SHP77 (cell line): ENCODE results near the gene CCDC138.
A peak's percentile ranks its signal among the peaks of the same experiment; 100 is the strongest.
"Not testable (repeated sequence)": the region's sequence is repeated elsewhere in the genome, so short reads cannot be mapped to it uniquely, and the experiment has no call there.

ENCODE experiments used
- DNase-seq, 2 experiments: peaks; one replicate each; lab custom pipeline; 2025; lab: John Stamatoyannopoulos, UW

CCDC138 gene

GRCh38 chr2:108786354-108787215 is at the start of gene CCDC138:
TSS of gene CCDC138 (plus strand) at chr2:108786771. CDS start at chr2:108786823, 52 bp downstream.
- peak; percentile 90 to 91 for DNase-seq

- DNase-seq = not testable (repeated sequence)
Observed at GRCh38 chr2:108757973-108758372, 28.6 kb upstream of the CCDC138 start.

GRCh38 chr2:108762618-108763017 is 24.0 kb upstream of the CCDC138 start:
- not testable (repeated sequence) for DNase-seq

- not testable (repeated sequence) for DNase-seq
Observed at GRCh38 chr2:108766671-108767070, 19.9 kb upstream of the CCDC138 start.

GRCh38 chr2:108767859-108768258 is 18.7 kb upstream of the CCDC138 start:
- DNase-seq = not testable (repeated sequence)

- DNase-seq = no peak
Observed at GRCh38 chr2:108776475-108776874, 10.1 kb upstream of the CCDC138 start.

- no peak for DNase-seq
Observed at GRCh38 chr2:108778857-108779256, 7.7 kb upstream of the CCDC138 start.

- DNase-seq = no peak
Observed at GRCh38 chr2:108786008-108786353, 590 bp upstream of the CCDC138 start.

GRCh38 chr2:108787216-108787541 is 608 bp downstream of the CCDC138 start:
- no peak for DNase-seq

GRCh38 chr2:108803045-108803736 is 16.6 kb downstream of the CCDC138 start:
- no peak for DNase-seq

- DNase-seq = no peak
Observed at GRCh38 chr2:108805032-108805431, 18.5 kb downstream of the CCDC138 start.

GRCh38 chr2:108805782-108806181 is 19.2 kb downstream of the CCDC138 start:
- no peak for DNase-seq

GRCh38 chr2:108806371-108807113 is 20.0 kb downstream of the CCDC138 start:
- DNase-seq = no peak

- no peak for DNase-seq
Observed at GRCh38 chr2:108809936-108810335, 23.4 kb downstream of the CCDC138 start.

- DNase-seq = no peak
Observed at GRCh38 chr2:108810993-108811957, 24.7 kb downstream of the CCDC138 start.

GRCh38 chr2:108813732-108814131 is 27.2 kb downstream of the CCDC138 start:
- DNase-seq = no peak

- DNase-seq = no peak
Observed at GRCh38 chr2:108820482-108820881, 33.9 kb downstream of the CCDC138 start.

GRCh38 chr2:108823286-108823685 is 36.7 kb downstream of the CCDC138 start:
- DNase-seq = no peak

GRCh38 chr2:108824316-108825070 is 37.9 kb downstream of the CCDC138 start:
- no peak for DNase-seq

- no peak for DNase-seq
Observed at GRCh38 chr2:108825254-108825653, 38.7 kb downstream of the CCDC138 start.

- no peak for DNase-seq
Observed at GRCh38 chr2:108825736-108826135, 39.2 kb downstream of the CCDC138 start.
